ENCODE results near the gene MAN1B1. TPM values are rescaled to one million over a fixed set of nuclear protein-coding genes. Genes with fewer than 3 reads are reported as not detected.
A peak's percentile ranks its signal among the peaks of the same experiment; 100 is the strongest.

Gene MAN1B1
- total RNA-seq, 1 experiment from 2014 or later, result 50.9 TPM

DNA sequence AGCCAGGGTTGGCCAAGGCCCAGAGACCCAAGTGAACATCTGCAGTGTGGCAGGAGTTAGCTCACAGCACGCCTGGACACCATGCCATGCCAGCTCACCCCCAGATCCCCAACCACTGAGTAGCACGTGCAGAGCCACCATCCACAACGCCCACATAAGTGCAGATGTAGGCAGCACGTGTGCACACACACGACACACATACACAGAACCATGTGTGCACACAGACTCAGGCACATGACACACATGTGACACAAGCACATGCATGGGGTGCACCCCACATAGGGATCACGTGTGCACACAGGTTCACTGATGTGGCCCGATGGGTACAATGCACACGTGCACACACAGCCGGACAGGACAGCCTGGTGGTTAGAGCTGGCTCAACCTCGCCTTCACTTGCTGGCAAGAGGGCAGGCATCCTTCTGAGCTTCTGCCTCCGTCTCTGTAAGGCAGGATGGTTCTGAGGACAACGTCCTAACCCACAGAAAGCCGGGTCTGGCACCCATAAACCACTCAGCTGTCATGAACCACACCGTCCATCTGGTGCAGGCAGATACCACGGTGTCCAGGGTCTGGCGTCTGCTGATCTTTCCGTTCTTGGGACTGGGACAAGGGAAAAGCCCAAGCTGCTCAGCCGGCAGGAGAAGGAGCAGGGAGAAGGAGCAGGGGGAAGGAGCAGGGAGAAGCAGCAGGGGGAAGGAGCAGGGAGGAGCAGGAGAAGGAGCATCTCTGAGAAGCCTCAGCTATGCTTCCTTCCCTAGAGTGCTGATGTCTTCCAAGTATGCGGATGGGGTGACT lies 71.0 kb downstream of the MAN1B1 start:
- H3K36me3 ChIP-seq (ENCODE audit: control insufficient read depth in 1 of 2, insufficient read depth in 2 of 2, low read length in 2 of 2), result no peaks in the 10 kb centered on the region
- H3K79me2 ChIP-seq (ENCODE audit: insufficient read depth, low read length), result no peaks in the 10 kb centered on the region
- RAD21 ChIA-PET (ENCODE audit: low non-redundant PET in 1 of 2, low total read pairs in 2 of 2, uncharacterized antibody in 2 of 2, unreplicated experiment in 2 of 2), result no interaction called here
- H3K9ac ChIP-seq (ENCODE audit: low read length), result no peak overlapping the region
- no peaks in the 10 kb centered on the region for H4K20me1 ChIP-seq (ENCODE audit: insufficient read depth)
- intact Hi-C loops (cut with micrococcal nuclease), result no loop called here
- H2AFZ ChIP-seq (ENCODE audit: low read depth, low read length, poor library complexity, severe bottlenecking), result no peak overlapping the region
- H3K27me3 ChIP-seq (ENCODE audit: insufficient read depth, low read length), result no peaks in the 10 kb centered on the region
- peak overlapping the region; percentile 42; the same call in 1 of the 2 replicates for H3K27ac ChIP-seq (ENCODE audit: low read depth, low read length)
- CTCF ChIA-PET, result interaction anchor here (1.2 kb wide), 1 partner anchor 79 kb away, joined by 3 read pairs; no protein-coding TSS in a partner anchor
- peaks cover 3 to 42% of the 10 kb centered on the region in 2 experiments; a peak in 3 of 4 replicates for H3K4me1 ChIP-seq (ENCODE audit: control insufficient read depth in 1 of 2, insufficient read depth in 2 of 2, low read length in 2 of 2)
- no peak overlapping the region for H3K4me3 ChIP-seq (replicated peaks in 1 of 2; ENCODE audit: low read depth in 1 of 2, low read length in 2 of 2)
- no TSS peak for BruUV-seq (replicated peaks)
- TF ChIP-seq POLR2AphosphoS5 (IDR thresholded peaks at IDR 0.05; ENCODE audit: low read depth, low read length) (no peak), ZNF274 (IDR thresholded peaks at IDR 0.05; ENCODE audit: low read depth, low read length) (no peak), ZFX (IDR thresholded peaks at IDR 0.05) (no peak), TCF7L2 (IDR thresholded peaks at IDR 0.05; ENCODE audit: borderline replicate concordance, extremely low read depth, insufficient read depth, insufficient read length) (no peak), EGR1 (IDR thresholded peaks at IDR 0.05; ENCODE audit: low read depth) (no peak), SP1 (IDR thresholded peaks at IDR 0.05; ENCODE audit: low read depth) (no peak), SIN3A (IDR thresholded peaks at IDR 0.05; ENCODE audit: low read depth) (no peak), FOSL1 (IDR thresholded peaks at IDR 0.05; ENCODE audit: low read depth) (no peak), JUND (IDR thresholded peaks at IDR 0.05) (no peak), REST (IDR thresholded peaks at IDR 0.05; ENCODE audit: low read depth) (no peak), RAD21 (IDR thresholded peaks at IDR 0.05; ENCODE audit: low read depth) (no peak), ELF1 (IDR thresholded peaks at IDR 0.05; ENCODE audit: borderline replicate concordance, low read depth) (no peak), SRF (IDR thresholded peaks at IDR 0.05; ENCODE audit: low read depth) (no peak)
- TF ChIP-seq, protein P1, sequence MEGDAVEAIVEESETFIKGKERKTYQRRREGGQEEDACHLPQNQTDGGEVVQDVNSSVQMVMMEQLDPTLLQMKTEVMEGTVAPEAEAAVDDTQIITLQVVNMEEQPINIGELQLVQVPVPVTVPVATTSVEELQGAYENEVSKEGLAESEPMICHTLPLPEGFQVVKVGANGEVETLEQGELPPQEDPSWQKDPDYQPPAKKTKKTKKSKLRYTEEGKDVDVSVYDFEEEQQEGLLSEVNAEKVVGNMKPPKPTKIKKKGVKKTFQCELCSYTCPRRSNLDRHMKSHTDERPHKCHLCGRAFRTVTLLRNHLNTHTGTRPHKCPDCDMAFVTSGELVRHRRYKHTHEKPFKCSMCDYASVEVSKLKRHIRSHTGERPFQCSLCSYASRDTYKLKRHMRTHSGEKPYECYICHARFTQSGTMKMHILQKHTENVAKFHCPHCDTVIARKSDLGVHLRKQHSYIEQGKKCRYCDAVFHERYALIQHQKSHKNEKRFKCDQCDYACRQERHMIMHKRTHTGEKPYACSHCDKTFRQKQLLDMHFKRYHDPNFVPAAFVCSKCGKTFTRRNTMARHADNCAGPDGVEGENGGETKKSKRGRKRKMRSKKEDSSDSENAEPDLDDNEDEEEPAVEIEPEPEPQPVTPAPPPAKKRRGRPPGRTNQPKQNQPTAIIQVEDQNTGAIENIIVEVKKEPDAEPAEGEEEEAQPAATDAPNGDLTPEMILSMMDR (IDR thresholded peaks at IDR 0.05 in 2 of 3, conservative IDR thresholded peaks at IDR 0.05 in 1 of 3; ENCODE audit: borderline replicate concordance in 1 of 3, insufficient read depth in 1 of 3, low read depth in 2 of 3, low read length in 2 of 3), result no peak
- TF ChIP-seq, protein P2, sequence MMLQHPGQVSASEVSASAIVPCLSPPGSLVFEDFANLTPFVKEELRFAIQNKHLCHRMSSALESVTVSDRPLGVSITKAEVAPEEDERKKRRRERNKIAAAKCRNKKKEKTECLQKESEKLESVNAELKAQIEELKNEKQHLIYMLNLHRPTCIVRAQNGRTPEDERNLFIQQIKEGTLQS (IDR thresholded peaks at IDR 0.05), result no peak
- no peaks in the 10 kb centered on the region; a peak in 1 of 4 replicates for H3K9me3 ChIP-seq (ENCODE audit: control insufficient read depth in 1 of 2, insufficient read depth in 1 of 2, low read depth in 1 of 2, low read length in 2 of 2)
- POLR2A ChIA-PET, result interaction anchor here (0.6 to 0.7 kb wide), 2 partner anchors 25 to 43 kb away, joined by 3 to 5 read pairs; partner anchors contain the start of gene TPRN
- ATAC-seq (no peak), DNase-seq (ENCODE audit: low read depth, low spot score) (no peak)
- H3K9me2 ChIP-seq (ENCODE audit: insufficient read depth), result no peaks in the 10 kb centered on the region
- H3K4me2 ChIP-seq (ENCODE audit: low read length), result no peak overlapping the region

Data from HCT116 (cell line).